Glomerular visceral epithelial cell (primary cell): ENCODE measurements around the gene NTSR2.

ENCODE experiments used
- DNase-seq: peaks from one replicate; pipeline ENCODE4 v3.0.0-alpha.2; 2016; ENCODE audit errors: extremely low spot score

NTSR2 gene

GRCh38 chr2:11657646-11658045 lies 12.3 kb downstream of the NTSR2 start:
- DNase-seq: no peak

- no peak for DNase-seq
Observed at GRCh38 chr2:11657195-11657594, 12.8 kb downstream of the NTSR2 start.

DNA sequence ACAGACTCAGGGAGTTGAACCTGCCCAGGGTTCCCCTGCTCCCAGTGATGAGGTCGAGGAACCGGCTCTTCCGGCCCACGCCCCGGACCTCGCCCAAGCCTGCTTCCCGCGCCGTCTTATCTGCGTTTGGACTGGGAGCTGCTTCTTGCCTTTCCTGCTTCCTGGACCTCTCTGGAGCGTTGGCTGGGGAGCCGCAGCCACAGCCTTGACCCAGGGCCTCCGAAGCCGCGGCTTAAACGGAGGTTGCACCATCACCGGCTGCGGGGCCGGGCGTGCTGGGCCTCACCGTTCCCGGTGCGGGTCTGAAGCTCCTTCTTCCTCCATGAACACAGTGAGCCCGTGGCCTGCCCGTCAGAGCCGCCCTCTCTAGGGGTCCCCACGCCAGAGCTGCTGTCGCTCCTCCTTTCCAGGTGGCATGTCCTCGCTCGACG lies 13.3 kb downstream of the NTSR2 start:
- no peak for DNase-seq

GRCh38 chr2:11656252-11656651 lies 13.7 kb downstream of the NTSR2 start:
- DNase-seq: no peak

DNA sequence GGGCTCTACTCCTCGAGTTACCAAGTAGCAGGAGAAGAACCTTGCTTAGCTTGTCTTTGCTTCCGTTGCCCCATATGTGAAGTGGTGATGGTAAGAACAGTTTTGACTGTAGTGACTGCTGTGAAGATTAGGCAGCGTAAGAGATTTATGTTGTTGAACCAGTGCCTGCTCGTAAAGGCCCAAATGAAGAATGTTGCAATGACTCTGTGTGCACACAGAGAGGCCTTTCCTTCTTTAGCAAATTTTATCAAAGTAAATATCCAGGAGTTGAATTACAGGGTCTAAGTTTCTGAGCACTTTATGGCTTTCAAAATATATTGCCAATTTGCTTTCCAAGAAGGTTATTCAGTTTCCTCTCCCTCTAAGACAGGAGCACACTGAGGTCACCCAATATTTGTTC lies 14.5 kb downstream of the NTSR2 start:
- no peak for DNase-seq

DNA sequence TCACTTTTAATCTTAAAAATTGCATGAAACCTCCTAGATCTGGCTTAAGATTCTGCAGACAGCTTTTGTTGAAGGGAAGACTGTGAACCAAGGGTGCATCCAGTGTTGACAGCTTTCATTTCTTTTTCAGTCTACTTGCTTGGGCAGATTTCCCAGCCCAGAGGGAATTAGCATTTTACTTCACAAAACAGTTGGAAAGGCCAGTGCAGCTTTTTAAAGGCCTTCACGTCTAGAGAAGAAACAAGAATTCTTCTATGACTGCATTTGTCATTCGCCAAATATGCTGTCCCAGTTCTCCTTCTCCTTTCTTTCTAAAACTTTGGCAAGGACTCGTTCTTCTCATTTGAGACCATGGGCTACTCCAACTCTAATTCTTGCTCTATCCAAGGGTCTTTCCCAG lies 17.4 kb downstream of the NTSR2 start:
- no peak for DNase-seq

- no peak for DNase-seq
Observed at GRCh38 chr2:11651856-11652548, 18.0 kb downstream of the NTSR2 start.

- no peak for DNase-seq
Observed at GRCh38 chr2:11649093-11649492, 20.9 kb downstream of the NTSR2 start.

DNA sequence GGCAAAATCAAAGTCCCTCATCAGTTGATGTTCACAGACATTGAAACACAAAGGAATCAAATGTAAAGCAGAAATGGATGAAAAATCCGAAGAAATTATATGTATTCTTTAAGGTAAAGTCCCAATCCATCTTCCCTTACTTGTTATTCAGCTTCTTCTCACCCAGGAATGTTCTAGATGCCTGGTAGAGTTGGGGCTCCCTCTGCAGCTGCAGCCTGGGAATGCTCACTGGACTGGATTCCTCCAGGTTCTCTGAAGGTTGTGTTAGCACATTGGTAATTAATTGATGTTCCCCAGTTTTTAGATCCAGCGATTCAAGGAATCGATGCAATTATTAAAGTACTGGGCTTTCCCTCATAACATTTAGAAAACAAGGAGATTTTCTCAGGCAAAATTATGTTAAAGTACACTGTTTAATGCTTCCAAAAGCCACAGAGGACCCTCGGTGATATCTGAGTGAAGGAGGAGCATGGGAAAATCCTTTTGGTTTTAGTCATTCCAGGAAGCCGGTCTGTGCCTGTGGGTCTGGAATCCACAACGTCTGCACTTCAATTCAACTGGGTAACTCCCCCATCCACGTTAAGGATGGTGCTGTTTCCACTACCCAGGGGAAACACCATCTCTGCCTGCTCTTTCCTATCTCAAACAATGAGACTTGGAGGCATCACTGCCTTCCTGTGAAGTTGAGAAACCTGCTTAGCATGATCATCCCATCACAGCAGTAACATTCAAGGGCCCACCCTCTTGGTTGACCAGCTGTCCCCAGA lies 22.0 kb downstream of the NTSR2 start:
- no peak for DNase-seq

GRCh38 chr2:11646530-11646929 lies 23.5 kb downstream of the NTSR2 start:
- DNase-seq: no peak

DNA sequence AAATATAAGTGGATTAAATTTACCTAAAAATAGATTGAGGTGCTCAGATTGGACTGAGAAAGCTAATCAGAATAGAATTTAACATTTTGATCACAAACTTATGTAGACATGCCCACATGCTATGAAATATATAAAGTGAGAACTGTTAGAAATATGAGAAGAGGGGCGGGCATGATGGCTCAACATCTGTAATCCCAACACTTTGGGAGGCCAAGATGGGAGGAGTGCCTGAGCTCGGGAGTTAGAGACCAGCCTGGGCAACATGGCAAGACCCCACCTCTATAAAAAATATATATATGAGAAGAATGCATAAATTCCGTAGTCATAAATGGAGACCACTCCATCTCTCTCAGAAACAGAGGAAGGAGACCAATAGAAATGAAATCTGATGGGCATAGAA lies 25.7 kb downstream of the NTSR2 start:
- no peak for DNase-seq

DNA sequence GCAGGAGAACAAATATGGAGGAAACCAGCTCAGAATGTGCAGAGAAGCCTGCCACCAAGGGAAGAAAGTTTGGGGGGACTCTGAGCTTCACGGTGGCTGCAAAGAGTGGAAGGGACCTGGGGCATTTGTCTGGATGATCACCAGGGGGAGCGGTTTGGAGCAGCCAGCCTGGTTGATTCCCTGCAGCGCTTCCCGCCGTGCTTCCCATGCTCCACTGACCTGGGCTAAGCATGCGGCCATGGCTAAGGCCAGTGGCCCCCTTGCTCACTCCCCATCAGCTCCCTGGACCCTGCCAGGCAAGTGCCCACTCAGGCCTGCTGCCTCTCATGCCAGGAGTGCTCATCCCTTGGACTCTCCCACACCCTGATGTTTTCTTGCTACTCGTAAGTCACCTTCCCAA lies 27.0 kb downstream of the NTSR2 start:
- no peak for DNase-seq

- no peak for DNase-seq
Observed at GRCh38 chr2:11640132-11640531, 29.9 kb downstream of the NTSR2 start.

- no peak for DNase-seq
Observed at GRCh38 chr2:11639503-11639902, 30.5 kb downstream of the NTSR2 start.

- DNase-seq: no peak
Observed at GRCh38 chr2:11637546-11637945, 32.4 kb downstream of the NTSR2 start.

DNA sequence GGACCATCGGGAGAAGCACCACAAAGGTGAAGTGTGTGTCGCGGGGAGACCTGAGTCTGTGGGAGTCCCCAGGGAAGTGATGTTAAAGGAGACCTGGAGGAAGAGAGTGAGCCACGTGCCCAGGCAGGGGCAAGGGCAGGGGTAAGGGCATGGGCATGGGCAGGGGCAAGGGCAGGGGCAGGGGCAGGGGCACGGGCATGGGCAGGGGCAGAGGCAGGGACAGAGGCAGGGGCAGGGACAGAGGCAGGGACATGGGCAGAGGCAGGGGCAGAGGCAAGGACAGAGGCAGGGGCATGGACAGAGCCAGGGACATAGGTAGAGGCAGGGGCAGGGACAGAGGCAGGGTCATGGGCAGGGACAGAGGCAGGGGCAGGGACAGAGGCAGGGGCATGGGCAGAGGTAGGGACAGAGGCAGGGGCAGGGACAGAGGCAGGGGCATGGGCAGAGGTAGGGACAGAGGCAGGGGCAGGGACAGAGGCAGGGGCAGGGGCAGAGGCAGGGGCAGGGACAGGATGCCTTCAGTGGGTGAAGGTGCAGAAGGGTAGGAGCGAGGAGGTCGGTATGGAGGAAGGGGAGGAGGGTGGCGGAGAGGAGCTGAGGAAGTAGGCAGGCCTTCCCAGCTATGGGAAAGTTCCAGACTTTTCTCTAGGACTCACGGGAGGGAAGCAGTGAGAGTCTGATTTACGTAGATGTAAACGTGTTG lies 33.3 kb downstream of the NTSR2 start:
- DNase-seq: no peak

GRCh38 chr2:11635141-11635540 lies 34.9 kb downstream of the NTSR2 start:
- no peak for DNase-seq

DNA sequence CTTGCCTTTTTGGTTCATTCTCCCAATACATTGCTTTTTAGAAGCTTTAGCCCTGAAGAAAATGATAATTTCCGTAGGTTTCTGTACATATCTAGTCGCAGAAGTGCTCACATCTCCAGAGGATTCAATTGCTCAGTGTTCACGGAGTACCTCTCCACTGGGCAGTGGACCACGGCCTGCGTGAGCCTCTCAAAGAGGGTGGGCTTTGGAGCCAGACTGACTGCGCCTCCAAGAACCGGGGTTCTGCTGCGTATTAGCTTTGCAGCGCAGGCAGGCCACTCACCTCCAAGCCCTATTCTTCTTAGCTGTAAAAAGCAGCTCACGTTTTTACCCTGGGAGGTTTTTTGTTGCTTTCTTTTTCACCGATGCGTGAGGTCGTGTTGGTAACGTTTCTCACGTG lies 35.4 kb downstream of the NTSR2 start:
- DNase-seq: no peak

GRCh38 chr2:11633923-11634478 lies 36.0 kb downstream of the NTSR2 start:
- no peak for DNase-seq

DNA sequence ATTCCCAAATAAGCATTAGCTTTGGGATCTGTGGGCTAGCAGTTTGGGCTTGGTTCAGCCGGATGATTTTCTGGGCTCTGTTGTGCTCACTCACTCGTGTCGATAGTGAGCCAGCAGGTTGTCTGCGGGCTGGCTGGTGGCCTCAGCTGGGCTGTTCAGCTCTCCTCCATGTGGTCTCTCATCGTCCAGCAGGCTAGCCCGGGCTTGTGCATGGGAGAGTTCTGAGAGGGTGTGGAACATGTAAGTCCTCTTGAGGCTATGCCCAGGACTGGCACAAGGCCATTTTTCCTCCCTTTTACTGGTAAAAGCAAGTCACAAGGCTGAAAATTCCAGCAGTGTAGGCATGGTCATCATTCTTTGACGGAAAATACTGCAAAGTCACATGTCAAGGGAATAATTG lies 38.5 kb downstream of the NTSR2 start:
- peak; percentile 7 for DNase-seq

- no peak for DNase-seq
Observed at GRCh38 chr2:11630855-11631254, 39.1 kb downstream of the NTSR2 start.

- no peak for DNase-seq
Observed at GRCh38 chr2:11629851-11630250, 40.1 kb downstream of the NTSR2 start.

DNA sequence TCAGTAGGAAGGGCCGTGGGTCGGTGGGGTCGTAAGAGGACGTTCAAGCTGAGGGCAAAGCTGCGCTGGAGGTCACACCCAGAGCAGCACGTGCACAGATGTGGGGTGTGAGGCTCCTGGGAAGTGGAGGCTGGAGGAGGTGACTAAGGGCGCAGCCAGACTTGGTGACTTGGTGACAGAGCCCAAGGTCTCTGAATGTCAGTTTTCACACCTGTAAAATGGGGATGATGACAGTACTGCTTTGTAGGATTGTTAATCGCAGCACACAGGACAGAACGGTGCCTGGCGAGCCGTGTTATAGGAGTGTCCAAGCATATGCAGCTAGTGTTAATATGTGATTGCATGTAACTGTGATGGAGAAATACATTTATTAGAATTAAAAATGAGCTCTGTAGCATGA lies 40.8 kb downstream of the NTSR2 start:
- no peak for DNase-seq
